NT2/D1 (cell line): ENCODE measurements around the gene LZTFL1.

Experiments used
- DNase-seq: peaks from one replicate; pipeline ENCODE4 v3.0.0-alpha.2; 2011; ENCODE audit warnings: low read depth, low spot score
- H3K27me3 ChIP-seq: 2 replicates; pipeline ENCODE4 v1.6.0; 2011; ENCODE audit warnings: mild to moderate bottlenecking; ENCODE audit not compliant: insufficient read length, insufficient read depth
- H3K36me3 ChIP-seq: 2 replicates; pipeline ENCODE4 v1.6.1; 2011; ENCODE audit warnings: mild to moderate bottlenecking, low read length, mixed read lengths; ENCODE audit not compliant: insufficient read depth, insufficient read length
- H3K4me1 ChIP-seq: 2 replicates; pipeline ENCODE4 v1.5.1; 2011; ENCODE audit not compliant: insufficient read depth, insufficient read length
- H3K4me3 ChIP-seq: 2 replicates; pipeline ENCODE4 v1.5.1; 2011; ENCODE audit warnings: low read depth; ENCODE audit not compliant: insufficient read length
- H3K9ac ChIP-seq: 2 replicates; pipeline ENCODE4 v1.6.0; 2011; ENCODE audit warnings: low read depth; ENCODE audit not compliant: insufficient read length
- H3K9me3 ChIP-seq: 2 replicates; pipeline ENCODE4 v1.5.1; 2011; ENCODE audit warnings: mild to moderate bottlenecking, low read length; ENCODE audit not compliant: insufficient read depth
- SUZ12 ChIP-seq: IDR thresholded peaks from 2 replicates; pipeline ENCODE4 v1.6.1; 2011; ENCODE audit not compliant: insufficient read length, insufficient read depth; ENCODE audit errors: extremely low read depth
- YY1 ChIP-seq: IDR thresholded peaks from 2 replicates; pipeline ENCODE4 v1.6.1; 2011; ENCODE audit not compliant: insufficient read length, insufficient read depth
- ZNF274 ChIP-seq: IDR thresholded peaks from 2 replicates; pipeline ENCODE4 v1.6.1; 2011; ENCODE audit warnings: mild to moderate bottlenecking, low read depth, low read length

Gene LZTFL1

GRCh38 chr3:45884368-45885201 lies 42.7 kb upstream of the LZTFL1 start:
- H3K4me3 ChIP-seq: no peak overlapping the region
- H3K36me3 ChIP-seq: no peaks in the 10 kb centered on the region
- H3K9me3 ChIP-seq: no peaks in the 10 kb centered on the region
- TF ChIP-seq ZNF274: no peak
- peaks cover 9% of the 10 kb centered on the region for H3K4me1 ChIP-seq
- H3K27me3 ChIP-seq: peaks cover 10% of the 10 kb centered on the region
- no peak overlapping the region for H3K9ac ChIP-seq
- DNase-seq: no peak

- no peaks in the 10 kb centered on the region for H3K36me3 ChIP-seq
- H3K27me3 ChIP-seq: peaks cover 10% of the 10 kb centered on the region
- H3K4me3 ChIP-seq: no peak overlapping the region
- peaks cover 7% of the 10 kb centered on the region for H3K4me1 ChIP-seq
- no peak for TF ChIP-seq ZNF274
- no peak for TF ChIP-seq SUZ12
- no peak for TF ChIP-seq YY1
- H3K9me3 ChIP-seq: no peaks in the 10 kb centered on the region
- no peak for DNase-seq
- no peak overlapping the region for H3K9ac ChIP-seq
Observed at GRCh38 chr3:45881078-45882022, 39.4 kb upstream of the LZTFL1 start.

- TF ChIP-seq SUZ12: no peak
- no peak for TF ChIP-seq ZNF274
- no peak for TF ChIP-seq YY1
- DNase-seq: no peak
- no peaks in the 10 kb centered on the region for H3K36me3 ChIP-seq
- no peak overlapping the region for H3K4me3 ChIP-seq
- no peaks in the 10 kb centered on the region for H3K9me3 ChIP-seq
- H3K4me1 ChIP-seq: peaks cover under 1% of the 10 kb centered on the region
- H3K9ac ChIP-seq: no peak overlapping the region
- peaks cover 10% of the 10 kb centered on the region for H3K27me3 ChIP-seq
Observed at GRCh38 chr3:45880725-45881077, 38.8 kb upstream of the LZTFL1 start.

- TF ChIP-seq ZNF274 (no peak), SUZ12 (no peak), YY1 (no peak)
- H3K27me3 ChIP-seq: no peaks in the 10 kb centered on the region
- no peaks in the 10 kb centered on the region for H3K4me1 ChIP-seq
- H3K4me3 ChIP-seq: no peak overlapping the region
- no peak for DNase-seq
- no peak overlapping the region for H3K9ac ChIP-seq
- H3K9me3 ChIP-seq: peaks cover 4% of the 10 kb centered on the region; the same call in 1 of the 2 replicates
- no peaks in the 10 kb centered on the region for H3K36me3 ChIP-seq
Observed at GRCh38 chr3:45878124-45878523, 36.2 kb upstream of the LZTFL1 start.

- no peak for DNase-seq
- H3K27me3 ChIP-seq: no peaks in the 10 kb centered on the region
- no peaks in the 10 kb centered on the region for H3K4me1 ChIP-seq
- peaks cover 4% of the 10 kb centered on the region; the same call in 1 of the 2 replicates for H3K9me3 ChIP-seq
- H3K36me3 ChIP-seq: no peaks in the 10 kb centered on the region
- no peak for TF ChIP-seq YY1
- TF ChIP-seq SUZ12: no peak
- TF ChIP-seq ZNF274: no peak
- H3K9ac ChIP-seq: no peak overlapping the region
- no peak overlapping the region for H3K4me3 ChIP-seq
Observed at GRCh38 chr3:45874677-45875346, 32.9 kb upstream of the LZTFL1 start.

- DNase-seq: no peak
- Histone ChIP-seq H3K4me3 (no peak overlapping the region), H3K27me3 (no peaks in the 10 kb centered on the region), H3K9ac (no peak overlapping the region), H3K36me3 (no peaks in the 10 kb centered on the region), H3K9me3 (peaks cover 4% of the 10 kb centered on the region; the same call in 1 of the 2 replicates), H3K4me1 (no peaks in the 10 kb centered on the region)
- TF ChIP-seq SUZ12: no peak
- no peak for TF ChIP-seq YY1
- TF ChIP-seq ZNF274: no peak
Observed at GRCh38 chr3:45873638-45874037, 31.7 kb upstream of the LZTFL1 start.
